ENCODE results near the gene VTI1A.
A peak's percentile ranks its signal among the peaks of the same experiment; 100 is the strongest.

- TF ChIP-seq CTCF (IDR thresholded peaks at IDR 0.05) (peak; percentile 68 to 81 (median 76)), POLR2A (IDR thresholded peaks at IDR 0.05) (no peak)
These were observed 274.2 kb downstream of the VTI1A start for GRCh38 chr10:112721080-112721698.
